ENCODE data around the gene ERO1A. TPM values are rescaled to one million over a fixed set of nuclear protein-coding genes. Genes with fewer than 3 reads are reported as not detected.

Gene ERO1A
- total RNA-seq, 2 donors from 2014 or later, result 32.6 to 63.8 TPM

DNA sequence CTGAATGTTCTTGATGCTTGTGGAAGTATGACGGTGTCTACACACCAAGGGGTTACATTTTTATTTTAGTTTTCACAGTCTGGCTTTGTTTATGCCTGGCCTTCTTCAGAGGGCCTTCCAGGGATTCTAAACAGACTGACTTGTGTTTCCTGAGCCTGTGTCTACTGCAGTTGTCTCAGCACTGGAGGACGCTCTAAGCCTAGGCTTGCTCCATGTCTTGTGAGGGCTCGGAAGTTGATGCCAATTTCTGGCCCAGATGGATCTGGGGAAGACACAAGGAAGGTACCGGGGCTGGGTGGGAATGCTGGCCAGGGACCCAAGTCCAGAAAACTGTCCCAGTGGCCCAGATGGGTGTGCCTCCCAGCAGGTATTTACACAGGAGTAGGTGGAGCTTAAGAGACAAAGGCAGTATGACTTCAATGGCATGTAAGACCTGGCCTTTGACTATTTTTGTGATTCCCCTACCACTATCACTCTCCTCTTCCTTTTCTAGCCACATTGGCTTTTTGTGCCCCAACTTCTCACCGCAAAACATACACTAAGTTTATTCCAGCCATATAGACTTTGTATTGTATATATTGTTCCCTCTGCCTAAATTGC is 85.8 kb downstream of the ERO1A start:
- Histone ChIP-seq H3K27me3 (replicated peaks; ENCODE audit: insufficient read depth) (no peaks in the 10 kb centered on the region), H3K36me3 (no peaks in the 10 kb centered on the region), H3K4me3 (no peak overlapping the region), H3K9me3 (no peaks in the 10 kb centered on the region), H3K27ac (no peak overlapping the region), H3K4me1 (ENCODE audit: control insufficient read depth in 1 of 2, low read depth in 2 of 2) (no peaks in the 10 kb centered on the region)
- no peak for DNase-seq (ENCODE audit: low spot score)
- no peak for ATAC-seq (ENCODE audit: insufficient number of reproducible peaks, low FRiP score, low read depth)
- TF ChIP-seq, protein P1, sequence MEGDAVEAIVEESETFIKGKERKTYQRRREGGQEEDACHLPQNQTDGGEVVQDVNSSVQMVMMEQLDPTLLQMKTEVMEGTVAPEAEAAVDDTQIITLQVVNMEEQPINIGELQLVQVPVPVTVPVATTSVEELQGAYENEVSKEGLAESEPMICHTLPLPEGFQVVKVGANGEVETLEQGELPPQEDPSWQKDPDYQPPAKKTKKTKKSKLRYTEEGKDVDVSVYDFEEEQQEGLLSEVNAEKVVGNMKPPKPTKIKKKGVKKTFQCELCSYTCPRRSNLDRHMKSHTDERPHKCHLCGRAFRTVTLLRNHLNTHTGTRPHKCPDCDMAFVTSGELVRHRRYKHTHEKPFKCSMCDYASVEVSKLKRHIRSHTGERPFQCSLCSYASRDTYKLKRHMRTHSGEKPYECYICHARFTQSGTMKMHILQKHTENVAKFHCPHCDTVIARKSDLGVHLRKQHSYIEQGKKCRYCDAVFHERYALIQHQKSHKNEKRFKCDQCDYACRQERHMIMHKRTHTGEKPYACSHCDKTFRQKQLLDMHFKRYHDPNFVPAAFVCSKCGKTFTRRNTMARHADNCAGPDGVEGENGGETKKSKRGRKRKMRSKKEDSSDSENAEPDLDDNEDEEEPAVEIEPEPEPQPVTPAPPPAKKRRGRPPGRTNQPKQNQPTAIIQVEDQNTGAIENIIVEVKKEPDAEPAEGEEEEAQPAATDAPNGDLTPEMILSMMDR (IDR thresholded peaks at IDR 0.05), result no peak

DNA sequence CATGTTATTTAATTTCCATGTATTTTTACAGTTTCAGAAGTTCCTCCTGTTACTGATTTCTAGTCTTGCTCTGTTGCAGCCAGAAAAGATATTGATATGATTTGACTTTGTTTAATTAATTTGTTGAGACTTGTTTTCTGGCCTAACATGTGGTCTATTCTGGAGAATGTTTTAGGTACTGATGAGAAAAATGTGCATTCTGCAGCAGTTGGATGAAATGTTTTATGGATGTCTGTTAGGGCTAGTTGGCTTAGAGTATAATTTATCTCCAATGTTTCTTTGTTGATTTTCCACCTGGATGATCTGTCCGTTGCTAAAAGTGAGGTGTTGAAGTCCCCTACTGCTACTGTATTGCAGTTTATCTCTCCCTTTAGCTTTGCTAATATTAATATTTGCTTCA is 88.3 kb downstream of the ERO1A start:
- Histone ChIP-seq H3K4me1 (ENCODE audit: control insufficient read depth in 1 of 2, low read depth in 2 of 2) (no peaks in the 10 kb centered on the region), H3K9me3 (no peaks in the 10 kb centered on the region), H3K4me3 (no peak overlapping the region), H3K27ac (no peak overlapping the region), H3K27me3 (replicated peaks; ENCODE audit: insufficient read depth) (no peaks in the 10 kb centered on the region), H3K36me3 (no peaks in the 10 kb centered on the region)
- ATAC-seq (ENCODE audit: insufficient number of reproducible peaks, low FRiP score, low read depth) (no peak), DNase-seq (ENCODE audit: low spot score) (no peak)
- TF ChIP-seq, protein P1 (IDR thresholded peaks at IDR 0.05), result no peak

DNA sequence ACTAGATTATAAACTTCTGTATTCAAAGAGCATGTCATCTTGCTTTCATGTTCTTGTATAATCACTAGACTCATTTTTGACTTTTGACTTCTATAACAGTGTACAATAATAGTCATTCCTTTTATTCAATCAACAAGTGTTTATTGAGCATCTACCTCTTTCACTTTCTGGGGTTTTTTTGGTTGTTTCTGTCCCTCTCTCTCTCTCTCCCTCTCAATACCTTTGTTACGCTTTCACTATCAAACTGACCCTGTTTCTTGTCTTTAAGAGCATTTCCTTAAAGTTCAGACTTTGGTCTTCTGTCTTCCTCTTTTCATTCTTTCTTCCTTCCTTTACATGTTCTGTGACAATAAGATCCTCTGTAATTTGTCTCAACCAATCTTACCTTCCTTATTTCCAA is 93.2 kb downstream of the ERO1A start:
- Histone ChIP-seq H3K4me3 (no peak overlapping the region), H3K9me3 (no peaks in the 10 kb centered on the region), H3K27me3 (replicated peaks; ENCODE audit: insufficient read depth) (no peaks in the 10 kb centered on the region), H3K27ac (no peak overlapping the region), H3K36me3 (no peaks in the 10 kb centered on the region), H3K4me1 (ENCODE audit: control insufficient read depth in 1 of 2, low read depth in 2 of 2) (no peaks in the 10 kb centered on the region)
- no peak for DNase-seq (ENCODE audit: low spot score)
- TF ChIP-seq, protein P1 (IDR thresholded peaks at IDR 0.05), result no peak
- ATAC-seq (ENCODE audit: insufficient number of reproducible peaks, low FRiP score, low read depth), result no peak

DNA sequence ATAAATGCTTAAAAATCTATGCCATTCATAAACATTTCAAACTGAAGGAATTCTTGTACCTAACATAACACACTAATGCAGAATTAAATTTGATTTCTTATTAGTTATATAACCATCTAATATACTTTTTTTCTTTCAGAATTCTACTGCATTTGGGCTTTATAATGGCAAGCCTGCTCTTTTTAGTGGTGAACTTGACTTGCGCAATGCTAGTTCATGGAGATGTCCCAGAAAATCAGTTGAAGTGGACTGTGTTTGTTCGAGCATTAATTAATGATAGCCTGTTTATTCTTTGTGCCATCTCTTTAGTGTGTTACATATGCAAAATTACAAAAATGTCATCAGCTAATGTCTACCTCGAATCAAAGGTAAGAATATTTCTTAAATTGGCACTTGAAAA is 95.4 kb downstream of the ERO1A start:
- no peak for ATAC-seq (ENCODE audit: insufficient number of reproducible peaks, low FRiP score, low read depth)
- Histone ChIP-seq H3K4me3 (no peak overlapping the region), H3K36me3 (no peaks in the 10 kb centered on the region), H3K9me3 (no peaks in the 10 kb centered on the region), H3K27ac (no peak overlapping the region), H3K27me3 (replicated peaks; ENCODE audit: insufficient read depth) (no peaks in the 10 kb centered on the region), H3K4me1 (ENCODE audit: control insufficient read depth in 1 of 2, low read depth in 2 of 2) (no peaks in the 10 kb centered on the region)
- TF ChIP-seq, protein P1 (IDR thresholded peaks at IDR 0.05), result no peak
- no peak for DNase-seq (ENCODE audit: low spot score)

DNA sequence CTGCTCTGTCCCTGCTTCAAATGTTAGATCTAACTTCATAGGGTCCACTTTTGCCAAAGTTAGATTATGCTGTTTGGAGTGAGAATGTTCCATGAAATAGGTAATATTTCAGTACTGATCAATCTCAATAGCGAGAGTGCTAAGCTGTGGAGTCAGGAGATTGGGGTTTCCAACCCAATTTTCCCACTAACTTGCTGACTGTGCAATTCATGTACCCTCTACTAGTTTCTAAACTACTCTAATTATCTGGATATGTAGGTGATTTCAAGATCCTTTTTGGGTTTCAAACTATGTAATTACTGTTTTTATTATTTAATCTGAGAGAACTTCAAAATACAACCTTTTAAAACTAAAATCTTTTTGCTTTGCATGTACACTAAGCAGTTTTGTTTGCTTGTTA is 96.8 kb downstream of the ERO1A start:
- DNase-seq (ENCODE audit: low spot score) (no peak), ATAC-seq (ENCODE audit: insufficient number of reproducible peaks, low FRiP score, low read depth) (no peak)
- Histone ChIP-seq H3K4me1 (ENCODE audit: control insufficient read depth in 1 of 2, low read depth in 2 of 2) (no peaks in the 10 kb centered on the region), H3K4me3 (no peak overlapping the region), H3K27me3 (replicated peaks; ENCODE audit: insufficient read depth) (no peaks in the 10 kb centered on the region), H3K36me3 (no peaks in the 10 kb centered on the region), H3K9me3 (no peaks in the 10 kb centered on the region), H3K27ac (no peak overlapping the region)
- TF ChIP-seq, protein P1 (IDR thresholded peaks at IDR 0.05), result no peak

All from thoracic aorta (tissue), 2 donors.